GM21515 (cell line): Measurements from ENCODE around the gene ADRB2.

ENCODE experiments used
- ATAC-seq: cut with Tn5 transposase; IDR thresholded peaks from one replicate; pipeline ENCODE4 v1.9.1; 2021; ENCODE audit not compliant: unreplicated experiment

Gene ADRB2

DNA sequence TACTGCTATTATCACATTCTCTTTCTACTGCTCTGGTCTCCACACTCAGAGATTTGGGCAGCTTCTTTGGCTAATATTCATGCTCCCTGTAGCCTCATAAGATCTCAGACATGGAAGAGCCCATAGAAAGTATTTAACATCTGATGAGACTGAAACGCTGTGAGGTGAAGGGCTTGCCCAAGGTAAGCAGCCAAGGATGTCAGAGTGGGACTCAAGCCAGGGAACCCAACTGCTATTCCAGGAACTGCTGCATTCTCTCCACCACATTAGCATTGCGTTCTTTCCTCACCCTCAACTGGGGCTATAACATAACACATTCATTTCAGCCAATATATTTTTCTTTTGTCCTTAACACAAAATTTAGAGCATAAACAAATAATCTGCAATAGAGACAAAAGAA is 3.8 kb downstream of the ADRB2 start:
- no peak for ATAC-seq

DNA sequence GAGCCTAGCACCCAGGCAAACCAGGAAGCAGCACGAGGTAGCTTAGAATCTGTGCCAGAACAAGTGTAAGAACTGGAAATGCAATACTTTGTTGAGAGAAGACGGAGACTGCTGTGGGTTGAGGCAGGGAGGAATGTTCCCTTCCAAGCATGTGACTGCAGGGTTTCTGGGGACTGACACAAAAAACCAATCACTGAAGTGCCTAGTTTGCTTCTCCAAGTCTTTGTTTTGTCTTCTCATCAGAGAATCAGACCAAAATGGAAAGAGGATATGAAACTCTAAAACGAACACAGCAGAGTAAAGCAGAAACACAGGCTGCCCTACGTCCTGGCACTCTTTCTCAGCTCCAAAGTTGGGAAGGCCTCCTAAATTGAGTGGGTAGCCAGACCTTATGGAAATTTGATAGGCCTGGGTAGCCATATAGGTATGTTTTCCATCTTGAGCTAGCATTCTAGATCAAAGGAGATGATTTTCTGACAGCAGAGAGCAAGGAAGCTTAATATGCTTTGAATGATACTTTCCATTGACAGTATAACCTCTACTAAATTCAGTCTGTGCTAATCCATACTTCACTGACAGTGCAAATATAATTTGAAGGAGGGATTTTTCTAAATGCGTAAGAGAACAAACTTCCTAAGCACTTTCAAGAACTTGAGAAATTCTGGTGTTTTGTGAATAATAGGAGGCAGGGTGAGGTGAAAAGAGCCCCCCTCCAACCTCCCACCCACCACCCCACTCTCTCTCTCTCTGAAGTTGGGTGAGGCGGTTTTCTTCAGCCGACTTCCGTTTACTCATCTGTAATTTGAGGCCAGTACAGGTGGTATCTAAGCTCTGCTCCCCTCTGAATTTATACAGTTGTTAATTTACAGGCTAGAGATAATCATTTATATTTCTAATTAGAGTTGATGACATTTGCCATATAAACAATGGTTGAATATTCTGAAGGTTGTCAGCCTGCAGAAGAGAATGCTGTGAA is 5.5 kb downstream of the ADRB2 start:
- peak; percentile 84 for ATAC-seq

DNA sequence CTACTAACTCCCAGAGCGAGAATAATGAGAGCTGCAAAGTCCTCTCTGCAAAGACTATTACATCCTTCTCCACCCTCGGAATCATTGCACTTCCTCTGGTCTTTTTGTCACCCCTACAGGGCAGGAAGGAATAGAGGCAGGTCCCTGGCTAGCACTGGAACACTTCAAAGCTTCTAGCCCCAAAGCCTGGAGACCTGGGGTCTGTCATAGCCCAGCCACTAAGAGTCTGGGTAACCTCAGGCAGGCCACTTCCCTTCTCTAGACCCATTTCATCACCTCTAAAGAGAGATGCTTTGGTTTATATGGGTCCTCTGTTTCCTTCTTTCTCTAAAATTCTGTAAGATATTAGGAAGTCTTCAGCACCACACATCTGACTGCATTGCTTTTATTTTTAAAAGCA is 6.7 kb downstream of the ADRB2 start:
- ATAC-seq = no peak

DNA sequence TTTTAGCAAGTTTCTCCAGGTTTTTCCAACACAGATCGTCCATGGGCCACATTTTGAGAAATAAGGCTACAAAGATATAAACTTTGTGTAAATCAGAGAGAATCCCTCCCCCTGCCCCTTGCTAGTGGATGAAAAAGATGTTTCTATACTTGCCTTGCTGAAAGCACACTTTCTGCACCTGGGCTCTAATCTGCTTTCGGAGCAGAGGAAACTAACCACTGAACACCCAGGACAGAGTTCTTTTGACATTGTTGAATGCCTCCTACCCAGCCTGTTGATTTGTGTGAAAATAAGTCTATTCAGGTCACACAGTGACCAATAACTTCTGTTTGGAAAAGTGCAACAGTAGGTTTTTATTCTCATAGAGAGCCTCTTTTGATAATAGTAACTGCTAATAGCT is 7.5 kb downstream of the ADRB2 start:
- ATAC-seq = no peak

DNA sequence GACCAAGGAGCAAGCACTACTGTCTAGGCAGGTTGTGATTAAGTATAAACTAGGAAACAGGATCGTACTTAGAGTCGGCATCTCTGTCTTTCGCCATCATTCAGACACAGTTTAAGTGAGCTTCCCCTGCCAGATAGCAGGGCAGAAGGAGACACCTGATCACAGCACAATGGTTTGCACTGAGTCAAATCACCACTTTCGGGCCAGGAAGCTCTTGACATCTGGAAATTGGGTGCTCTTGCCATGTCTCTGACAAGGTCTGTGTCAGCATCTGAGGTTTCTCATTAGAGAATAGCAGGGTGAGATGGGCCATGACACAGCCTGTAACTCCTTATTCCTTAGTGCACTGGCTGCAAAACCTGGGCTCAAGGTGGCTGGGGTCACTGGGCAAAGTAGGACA is 8.3 kb downstream of the ADRB2 start:
- ATAC-seq = peak; percentile 35

DNA sequence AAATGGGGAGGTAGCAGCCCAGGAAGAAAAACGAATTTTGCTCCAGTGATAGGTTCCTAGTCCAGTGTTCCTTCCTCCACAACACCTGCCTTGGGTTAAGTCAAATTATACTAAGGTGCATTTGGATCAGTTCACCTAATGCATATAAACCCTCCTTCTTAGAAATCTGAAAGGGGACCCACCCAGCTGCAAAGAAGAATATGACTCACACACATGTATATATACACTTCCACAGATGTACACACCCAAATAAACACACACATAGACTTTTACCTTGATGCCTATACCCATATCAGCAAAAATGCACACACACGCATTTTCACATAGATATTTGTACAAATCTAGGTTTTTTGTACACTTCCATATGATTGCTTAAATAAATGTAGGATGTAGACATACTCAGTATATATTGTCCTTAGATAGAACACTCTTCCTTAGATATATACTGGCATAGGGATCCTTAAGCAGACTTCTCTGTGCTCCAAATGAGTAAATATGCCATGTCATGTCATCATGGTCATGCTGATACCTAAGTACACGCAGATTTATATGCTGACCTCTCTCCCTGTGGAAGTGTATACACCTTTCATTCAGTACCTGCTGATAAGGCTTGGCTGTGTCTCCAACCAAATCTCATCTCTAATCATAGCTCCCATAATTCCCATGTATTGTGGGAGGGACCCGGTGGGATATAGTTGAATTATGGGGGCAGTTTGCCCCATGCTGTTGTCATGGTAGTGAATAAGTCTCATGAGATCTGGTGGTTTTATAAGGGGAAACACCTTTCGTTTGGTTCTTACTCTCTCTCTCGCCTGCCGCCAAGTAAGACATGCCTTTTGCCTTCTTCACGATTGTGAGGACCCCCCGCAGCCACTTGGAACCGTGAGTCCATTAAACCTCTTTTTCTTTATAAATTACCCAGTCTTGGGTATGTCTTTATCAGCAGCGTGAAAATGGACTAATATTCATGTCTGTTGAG is 10.2 kb downstream of the ADRB2 start:
- ATAC-seq = no peak

DNA sequence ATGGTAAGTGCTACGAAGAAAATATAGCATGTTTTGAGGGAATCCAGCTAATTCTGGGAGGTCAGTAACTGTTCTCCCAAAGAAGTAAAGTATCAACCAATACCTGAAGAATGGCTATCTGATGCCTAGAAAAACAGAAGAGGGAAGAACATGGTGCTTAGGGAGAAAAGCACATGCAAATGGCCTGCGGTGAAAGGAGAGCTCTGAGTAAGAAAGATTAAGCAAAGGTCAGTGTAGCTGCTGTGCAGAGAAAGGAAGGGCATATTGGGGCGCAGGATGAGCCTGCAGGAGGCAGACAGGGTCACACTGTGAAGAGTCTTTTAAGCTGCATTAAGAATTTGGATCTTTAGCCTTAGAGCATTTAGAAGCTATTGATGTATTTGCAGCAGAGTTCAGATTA is 11.0 kb downstream of the ADRB2 start:
- ATAC-seq = no peak

DNA sequence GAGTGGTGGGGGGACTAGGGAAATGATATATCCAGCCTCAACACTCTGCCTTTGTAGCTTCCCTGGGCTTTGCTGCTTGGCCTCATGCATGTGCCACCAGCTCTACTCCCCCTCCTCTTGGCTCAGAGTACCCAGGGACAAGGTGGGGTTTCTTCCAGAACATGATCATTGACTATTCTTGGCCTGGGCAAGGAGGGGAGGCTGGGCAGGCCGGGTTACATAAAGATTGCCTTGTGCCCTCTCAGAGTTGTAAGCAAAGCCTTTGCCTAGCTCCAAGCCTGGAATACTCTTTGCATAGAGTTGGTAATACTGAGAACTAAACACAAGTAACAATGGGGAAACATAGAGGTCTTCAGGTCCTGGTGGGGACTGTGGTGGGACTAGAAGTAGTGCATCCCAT is 11.9 kb downstream of the ADRB2 start:
- no peak for ATAC-seq

DNA sequence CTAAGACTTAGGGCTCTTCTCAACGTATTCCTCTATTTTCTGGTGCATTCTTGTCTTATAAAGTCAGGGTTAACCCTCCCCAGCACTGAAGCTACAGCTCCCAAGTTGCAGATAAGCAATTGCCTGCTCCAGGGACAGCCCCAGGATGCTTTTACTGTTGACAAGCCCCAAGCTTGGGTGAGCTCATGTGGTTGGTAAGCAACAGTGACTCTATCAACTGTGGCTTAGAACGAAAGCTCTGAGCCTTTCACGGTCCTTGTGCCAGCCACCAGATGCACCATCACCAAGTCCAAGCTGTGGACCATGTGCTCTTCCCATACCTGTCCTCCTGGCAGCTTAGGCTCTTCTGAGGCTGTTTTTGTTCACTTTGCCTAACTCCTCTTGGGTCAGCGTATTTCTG is 13.5 kb downstream of the ADRB2 start:
- ATAC-seq = no peak

DNA sequence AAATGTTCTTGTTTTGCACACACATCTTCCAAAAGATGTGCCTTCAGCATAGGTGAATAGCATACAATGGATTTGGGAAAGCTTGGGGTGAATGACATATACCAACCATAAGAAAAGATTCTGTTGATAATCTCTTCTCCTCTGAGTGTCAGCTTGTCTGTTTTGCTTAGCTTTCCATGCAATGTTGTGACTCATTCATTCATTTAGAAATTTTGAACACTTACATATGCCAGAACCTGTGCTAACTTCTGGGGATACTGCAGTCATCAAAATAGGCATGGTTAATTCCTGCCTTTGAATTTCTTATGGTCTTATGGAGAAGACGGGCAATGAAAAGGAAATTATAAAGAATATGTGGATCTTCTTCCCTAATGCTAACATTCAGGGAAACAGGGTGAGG is 14.1 kb downstream of the ADRB2 start:
- ATAC-seq = no peak

DNA sequence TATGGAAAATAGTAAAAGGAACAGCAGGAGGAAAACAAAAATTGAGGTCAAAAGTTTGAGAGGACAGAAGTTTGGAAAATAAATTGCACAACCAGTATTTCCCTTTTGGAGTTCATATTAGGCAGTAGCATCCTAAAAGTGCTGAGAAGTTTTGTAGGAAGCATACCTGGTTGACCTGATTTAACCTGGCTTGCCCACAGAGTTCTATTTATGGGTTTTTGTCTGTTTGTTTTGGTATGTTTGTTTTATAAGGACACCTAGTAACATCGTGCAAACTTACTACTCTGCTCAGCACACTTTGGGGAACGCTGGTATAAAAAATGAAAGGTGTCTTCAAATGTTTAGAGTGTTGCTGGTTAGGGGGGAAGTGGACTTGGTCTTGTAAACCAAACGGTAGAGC is 15.1 kb downstream of the ADRB2 start:
- ATAC-seq = no peak

DNA sequence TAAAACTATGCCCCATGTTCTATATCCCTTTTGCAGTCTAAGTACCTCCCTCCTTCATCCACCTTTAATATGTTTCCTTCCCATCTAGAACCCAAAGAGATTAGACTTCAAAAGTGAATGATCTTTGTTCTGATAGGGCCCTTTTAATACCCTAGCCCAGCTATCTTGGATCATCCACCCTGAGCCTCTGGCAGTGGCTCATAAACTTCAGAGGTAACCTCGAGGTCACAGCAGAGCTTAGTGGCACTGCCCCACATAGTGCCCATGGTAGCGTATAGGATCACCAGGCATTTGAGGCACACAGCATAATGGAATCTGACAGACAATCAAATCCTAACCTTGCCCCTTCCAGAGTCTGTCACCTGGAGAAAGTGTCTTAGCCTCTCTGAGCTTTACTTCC is 15.8 kb downstream of the ADRB2 start:
- no peak for ATAC-seq

DNA sequence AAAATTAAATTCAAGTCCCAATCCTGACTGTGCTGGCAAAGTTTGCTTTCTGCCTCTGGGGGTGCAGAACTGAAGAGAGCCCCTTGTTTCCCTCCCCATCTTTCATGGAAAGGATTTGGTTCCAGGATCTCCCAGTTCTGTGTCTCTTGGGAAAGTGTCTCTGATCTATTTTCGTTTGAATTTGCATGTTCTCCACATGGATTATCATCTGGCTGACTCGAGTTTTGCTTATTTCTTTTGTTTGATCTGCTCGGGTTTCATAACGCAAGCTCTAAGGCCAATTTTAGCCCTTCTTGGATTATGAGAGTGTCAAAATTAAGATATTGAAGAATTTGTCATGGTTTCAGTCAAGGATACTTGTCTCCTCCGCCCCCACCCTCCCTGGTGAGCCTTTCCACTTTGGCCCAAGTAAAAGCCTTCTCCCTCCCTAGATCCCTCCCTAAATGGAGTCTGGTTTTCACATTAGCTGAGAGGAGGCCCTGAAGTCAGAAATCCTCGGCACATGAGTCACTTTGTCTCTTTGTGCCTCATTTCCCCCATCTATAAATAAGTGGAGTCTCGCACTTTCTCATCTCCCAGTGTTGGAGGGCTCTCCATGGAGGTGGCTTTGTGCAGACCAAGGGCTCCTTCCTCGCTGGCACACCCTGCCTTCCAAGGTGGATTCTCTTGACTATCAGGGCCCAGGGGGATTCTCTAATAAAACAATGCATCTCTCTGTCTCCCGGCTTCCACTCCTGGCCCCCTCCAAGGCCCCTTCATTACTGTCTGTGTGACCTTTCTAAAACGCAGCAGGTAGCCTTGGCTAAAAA is 17.3 kb downstream of the ADRB2 start:
- ATAC-seq = no peak

DNA sequence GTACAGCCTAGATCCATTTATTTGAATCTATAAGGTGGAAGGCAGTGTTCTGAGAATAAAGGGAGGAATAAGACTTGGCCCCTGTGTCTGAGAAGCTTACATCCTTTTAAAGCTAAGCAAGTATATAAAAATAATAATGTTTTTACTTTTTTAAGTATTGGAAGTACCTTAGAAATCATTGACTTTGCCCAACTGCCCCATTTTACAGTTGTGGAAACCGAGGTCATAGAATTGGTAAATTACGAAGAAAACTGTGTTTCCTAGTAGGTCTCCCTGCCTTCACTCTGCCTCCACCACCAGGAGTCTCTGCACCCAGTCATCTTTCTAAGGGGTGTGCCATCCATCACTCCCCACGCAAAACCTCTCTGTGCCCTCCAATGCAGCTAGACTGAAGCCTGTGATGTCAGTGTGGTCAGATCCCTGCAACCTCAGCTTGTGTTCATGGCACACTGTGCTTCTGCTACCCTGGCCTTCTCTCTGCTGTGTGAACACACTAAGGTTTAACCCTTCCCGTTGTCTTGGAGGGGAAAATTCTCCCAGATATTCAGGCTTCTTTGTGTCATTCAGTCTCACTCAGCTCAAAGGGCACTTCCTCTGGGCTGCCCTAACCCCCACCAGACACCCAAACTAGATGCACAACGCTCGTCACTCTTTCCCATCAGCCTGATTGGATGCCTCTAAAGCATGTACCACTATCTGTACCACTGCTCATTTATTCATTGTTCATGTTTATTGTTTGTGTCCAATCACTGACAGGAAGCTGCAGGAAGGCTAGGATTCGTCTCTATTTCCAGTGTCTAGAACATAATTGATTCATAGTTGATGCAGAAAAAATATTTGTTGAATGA is 18.2 kb downstream of the ADRB2 start:
- ATAC-seq = no peak

DNA sequence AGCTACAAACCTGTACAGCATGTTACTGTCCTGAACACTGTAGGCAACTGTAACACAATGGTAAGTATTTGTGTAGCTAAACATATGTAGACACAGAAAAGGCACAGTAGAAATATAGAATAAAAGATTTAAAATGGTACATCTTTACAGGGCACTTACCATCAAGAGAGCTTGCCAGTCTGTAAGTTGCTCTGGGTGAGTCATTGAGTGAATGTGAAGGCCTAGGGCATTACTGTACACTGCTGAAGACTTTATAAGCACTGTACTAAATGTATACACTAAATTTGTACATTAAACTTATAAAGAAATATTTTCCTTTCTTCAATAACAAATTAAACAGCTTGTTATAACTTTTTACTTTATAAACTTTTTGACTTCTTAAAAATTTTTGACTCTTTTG is 20.5 kb downstream of the ADRB2 start:
- ATAC-seq = no peak

DNA sequence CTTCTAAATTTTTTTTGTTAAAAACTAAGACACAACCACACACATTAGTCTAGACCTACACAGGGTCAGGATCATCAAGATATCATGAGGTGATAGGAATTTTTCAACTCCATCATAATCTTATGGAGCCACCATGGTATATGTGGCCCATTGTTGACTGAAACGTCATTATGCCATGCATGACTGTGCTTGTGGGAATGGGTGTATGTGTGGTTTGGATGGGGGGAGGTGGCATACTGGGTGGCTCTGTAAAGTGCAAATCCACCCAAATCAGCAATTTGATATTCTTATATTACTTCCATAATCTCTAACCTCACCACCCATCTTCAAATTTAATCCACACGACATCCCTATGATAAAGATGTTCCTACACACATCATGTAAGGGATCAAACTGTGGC is 21.0 kb downstream of the ADRB2 start:
- ATAC-seq = no peak

DNA sequence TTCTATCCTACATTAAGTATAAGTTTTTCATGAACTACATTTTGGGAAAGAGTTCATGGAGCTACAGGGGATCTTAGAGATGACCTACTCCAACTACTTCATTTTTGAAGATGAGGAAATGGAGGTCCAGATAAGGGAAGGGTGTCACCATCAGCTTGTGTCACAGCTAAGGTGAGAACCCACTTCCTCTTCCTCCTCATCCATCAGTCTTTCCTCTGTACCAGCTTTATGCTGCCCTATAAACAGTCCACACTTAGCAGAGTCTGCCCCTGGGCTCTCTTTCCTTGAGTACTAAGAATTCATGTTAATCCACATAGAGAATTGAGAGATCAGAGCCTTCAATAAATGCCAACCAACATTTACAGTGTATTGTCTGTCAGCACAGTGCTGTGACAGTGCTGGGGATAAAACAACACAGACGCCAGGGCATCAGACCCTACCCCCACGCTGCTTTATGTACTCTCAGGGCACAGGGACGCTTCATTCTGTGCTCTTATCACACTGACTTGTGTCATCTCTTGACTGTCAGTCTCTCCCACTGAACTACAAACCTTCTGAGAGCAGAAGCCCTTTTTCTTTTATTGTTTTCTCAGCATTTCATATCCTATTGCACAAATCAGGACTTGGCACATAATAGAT is 22.1 kb downstream of the ADRB2 start:
- ATAC-seq = no peak

DNA sequence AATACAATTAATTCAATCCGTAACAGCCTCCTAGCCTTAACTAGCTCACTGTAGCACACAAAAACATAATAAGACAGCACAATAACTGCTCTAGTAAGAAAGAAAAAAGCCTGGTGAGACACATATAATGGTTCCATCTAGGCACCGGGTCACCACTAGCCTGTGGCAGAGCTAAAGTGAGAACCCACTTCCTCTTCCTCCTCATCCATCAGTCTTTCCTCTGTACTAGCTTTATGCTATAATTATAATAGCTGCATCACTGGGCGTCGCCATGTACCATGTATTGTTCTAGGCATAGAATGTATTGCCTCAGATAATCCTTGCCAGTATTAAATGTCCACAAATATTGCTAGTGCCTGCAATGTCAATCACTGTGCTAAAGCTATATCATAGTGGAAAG is 23.1 kb downstream of the ADRB2 start:
- no peak for ATAC-seq

DNA sequence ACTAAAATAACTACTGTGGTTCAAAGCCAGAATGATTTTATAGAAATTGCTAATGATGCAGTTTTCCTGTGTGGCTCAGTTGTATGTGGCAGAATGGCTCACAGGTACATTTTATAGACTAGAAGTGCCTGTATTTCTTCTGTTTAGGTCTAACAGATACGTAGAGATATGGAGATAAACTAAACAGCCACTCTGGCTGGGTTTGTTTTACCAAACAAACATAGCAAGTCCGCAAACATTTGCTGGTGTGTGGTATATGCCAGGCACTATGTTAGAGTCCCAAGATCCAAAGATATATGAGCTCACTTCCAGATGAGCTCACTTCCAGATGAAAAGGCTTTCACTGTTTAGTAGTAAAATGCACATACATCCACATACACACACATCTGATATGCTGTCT is 24.4 kb downstream of the ADRB2 start:
- ATAC-seq = no peak

DNA sequence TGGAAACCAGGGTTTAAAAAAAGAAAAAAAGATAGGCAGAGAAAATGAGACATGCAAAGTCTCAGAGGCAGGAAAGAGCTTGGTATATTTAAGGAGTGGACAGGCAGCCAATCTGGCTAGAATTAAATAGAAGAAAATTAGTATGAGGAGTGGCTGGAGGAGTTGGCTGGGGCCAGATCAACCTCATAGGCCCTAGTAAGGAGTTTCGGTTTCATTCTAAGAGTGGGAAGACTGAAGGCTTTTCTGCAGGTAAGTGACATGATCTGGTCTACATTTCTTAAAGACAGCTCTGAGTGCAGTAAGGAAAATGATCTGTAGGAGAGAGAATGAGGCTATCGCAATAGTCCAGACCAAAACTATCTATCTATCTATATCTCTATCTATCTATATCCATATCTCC is 27.5 kb downstream of the ADRB2 start:
- ATAC-seq = peak; percentile 76
